HEK293T (cell line): ENCODE data around the gene HCRTR1.

Source experiments
- BHLHE40 ChIP-seq: fragments of 450-650 bp; IDR thresholded peaks from 2 replicates; pipeline ENCODE4 v1.6.1; 2016; ENCODE audit warnings: mild to moderate bottlenecking, moderate library complexity, borderline replicate concordance
- ELF4 ChIP-seq: fragments of 450-650 bp; IDR thresholded peaks from 2 replicates; pipeline ENCODE4 v1.6.1; 2017; ENCODE audit warnings: antibody characterized with exemption
- FOXK2 ChIP-seq: fragments of 450-650 bp; IDR thresholded peaks from 2 replicates; pipeline ENCODE4 v1.6.1; 2016; ENCODE audit warnings: mild to moderate bottlenecking
- FOXM1 ChIP-seq: fragments of 450-650 bp; IDR thresholded peaks from 2 replicates; pipeline ENCODE4 v1.6.1; 2017; ENCODE audit warnings: mild to moderate bottlenecking, borderline replicate concordance
- HDGF ChIP-seq: fragments of 450-650 bp; IDR thresholded peaks from 2 replicates; pipeline ENCODE4 v1.6.1; 2017; ENCODE audit warnings: antibody characterized with exemption, borderline replicate concordance
- SP1 ChIP-seq: fragments of 450-650 bp; IDR thresholded peaks from 2 replicates; pipeline ENCODE4 v1.6.1; 2017
- ZNF384 ChIP-seq: fragments of 450-650 bp; IDR thresholded peaks from 2 replicates; pipeline ENCODE4 v1.6.1; 2016

GRCh38 chr1:31648641-31649357 is 31.3 kb downstream of the HCRTR1 start:
- TF ChIP-seq ELF4 (no peak), BHLHE40 (no peak), HDGF (no peak), FOXM1 (no peak), ZNF384 (no peak), FOXK2 (no peak), SP1 (no peak)
